ENCODE results near the gene CSAD.

CSAD gene

DNA sequence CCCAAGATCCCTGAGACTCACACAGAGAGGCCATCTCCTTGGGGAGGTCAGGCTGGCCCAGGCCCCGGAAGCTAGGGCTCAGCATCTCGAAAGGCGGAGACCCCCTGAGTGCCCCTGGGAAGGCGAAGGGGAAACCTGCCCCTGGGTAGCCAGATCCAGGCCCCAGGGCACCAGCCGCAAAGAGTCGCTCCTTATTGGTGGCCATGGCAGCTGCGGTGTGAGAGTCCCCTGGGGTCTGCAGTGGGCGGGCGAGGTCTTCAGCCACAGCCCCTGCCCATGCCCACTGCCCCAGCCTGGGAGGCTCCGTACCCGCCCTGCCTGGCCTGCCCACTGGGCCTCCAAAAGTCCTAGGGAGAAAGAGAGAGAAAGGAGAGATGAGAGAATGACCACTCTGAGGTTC lies 46.6 kb upstream of the CSAD start:
- Histone ChIP-seq H4K91ac (ENCODE audit: low read depth, low read length) (no peak overlapping the region), H3K4me3 (ENCODE audit: low read depth, low read length) (no peak overlapping the region), H3K4me1 (ENCODE audit: control insufficient read depth in 1 of 2, insufficient read depth in 2 of 2, low read length in 2 of 2) (peaks cover 43 to 51% of the 10 kb centered on the region in 2 experiments), H3K4me2 (ENCODE audit: low read length) (no peak overlapping the region), H4K12ac (ENCODE audit: low read depth, low read length) (no peak overlapping the region), H3K9me3 (ENCODE audit: insufficient read depth, low read depth, low read length) (no peaks in the 10 kb centered on the region), H3K79me1 (ENCODE audit: low read length) (peaks cover 29% of the 10 kb centered on the region), H3K36me3 (ENCODE audit: control insufficient read depth in 1 of 2, insufficient read depth in 2 of 2, low read length in 2 of 2) (peaks cover 0 to 4% of the 10 kb centered on the region in 2 experiments), H3K27me3 (ENCODE audit: insufficient read depth, low read length) (no peaks in the 10 kb centered on the region), H3K9ac (ENCODE audit: low read length) (no peak overlapping the region), H2AK5ac (ENCODE audit: low read length) (no peak overlapping the region), H3K27ac (ENCODE audit: low read depth, low read length) (no peak overlapping the region), H2BK12ac (ENCODE audit: low read length) (no peak overlapping the region), H2AFZ (ENCODE audit: insufficient read depth, low read length, poor library complexity) (no peak overlapping the region), H4K8ac (ENCODE audit: low read depth, low read length) (no peak overlapping the region), H3K4ac (ENCODE audit: low read depth, low read length) (no peak overlapping the region), H3K18ac (ENCODE audit: low read length) (no peak overlapping the region), H3K23ac (ENCODE audit: low read length) (no peak overlapping the region), H2BK120ac (ENCODE audit: insufficient read depth, low read length, poor library complexity) (no peak overlapping the region), H3K79me2 (ENCODE audit: control insufficient read depth, insufficient read depth, low read length, poor library complexity) (peaks cover 3% of the 10 kb centered on the region), H3K14ac (ENCODE audit: low read length) (no peak overlapping the region), H2BK5ac (ENCODE audit: low read depth, low read length, poor library complexity) (no peak overlapping the region)
- no CpG with 5 or more reads among the region's 11 CpGs for WGBS (ENCODE audit: extremely low coverage, insufficient coverage, insufficient read length)
- DNase-seq: no peak

- Histone ChIP-seq H3K4me2 (ENCODE audit: low read length) (no peak overlapping the region), H3K4me3 (ENCODE audit: low read depth, low read length) (no peak overlapping the region), H3K36me3 (ENCODE audit: control insufficient read depth in 1 of 2, insufficient read depth in 2 of 2, low read length in 2 of 2) (peaks cover 0 to 4% of the 10 kb centered on the region in 2 experiments), H3K14ac (ENCODE audit: low read length) (no peak overlapping the region), H3K27me3 (ENCODE audit: insufficient read depth, low read length) (no peaks in the 10 kb centered on the region), H2BK12ac (ENCODE audit: low read length) (no peak overlapping the region), H3K23ac (ENCODE audit: low read length) (no peak overlapping the region), H4K12ac (ENCODE audit: low read depth, low read length) (no peak overlapping the region), H3K79me2 (ENCODE audit: control insufficient read depth, insufficient read depth, low read length, poor library complexity) (peaks cover 3% of the 10 kb centered on the region), H4K8ac (ENCODE audit: low read depth, low read length) (no peak overlapping the region), H2AK5ac (ENCODE audit: low read length) (no peak overlapping the region), H3K4ac (ENCODE audit: low read depth, low read length) (no peak overlapping the region), H3K18ac (ENCODE audit: low read length) (no peak overlapping the region), H2BK120ac (ENCODE audit: insufficient read depth, low read length, poor library complexity) (no peak overlapping the region), H3K79me1 (ENCODE audit: low read length) (peaks cover 26% of the 10 kb centered on the region), H4K91ac (ENCODE audit: low read depth, low read length) (no peak overlapping the region), H3K9me3 (ENCODE audit: insufficient read depth, low read depth, low read length) (no peaks in the 10 kb centered on the region), H3K27ac (ENCODE audit: low read depth, low read length) (no peak overlapping the region), H2AFZ (ENCODE audit: insufficient read depth, low read length, poor library complexity) (no peak overlapping the region), H3K4me1 (ENCODE audit: control insufficient read depth in 1 of 2, insufficient read depth in 2 of 2, low read length in 2 of 2) (peaks cover 43 to 51% of the 10 kb centered on the region in 2 experiments), H2BK5ac (ENCODE audit: low read depth, low read length, poor library complexity) (no peak overlapping the region), H3K9ac (ENCODE audit: low read length) (no peak overlapping the region)
- DNase-seq: no peak
- WGBS (ENCODE audit: extremely low coverage, insufficient coverage, insufficient read length): no CpG with 5 or more reads among the region's 4 CpGs
Measured at GRCh38 chr12:53226815-53227214, 46.1 kb upstream of the CSAD start.

- Histone ChIP-seq H3K79me2 (ENCODE audit: control insufficient read depth, insufficient read depth, low read length, poor library complexity) (peaks cover 4% of the 10 kb centered on the region), H2BK120ac (ENCODE audit: insufficient read depth, low read length, poor library complexity) (no peak overlapping the region), H3K4me1 (ENCODE audit: control insufficient read depth in 1 of 2, insufficient read depth in 2 of 2, low read length in 2 of 2) (peaks cover 35 to 41% of the 10 kb centered on the region in 2 experiments), H3K79me1 (ENCODE audit: low read length) (peaks cover 23% of the 10 kb centered on the region), H3K4me3 (ENCODE audit: low read depth, low read length) (no peak overlapping the region), H2AK5ac (ENCODE audit: low read length) (no peak overlapping the region), H4K8ac (ENCODE audit: low read depth, low read length) (no peak overlapping the region), H3K27ac (ENCODE audit: low read depth, low read length) (no peak overlapping the region), H4K12ac (ENCODE audit: low read depth, low read length) (no peak overlapping the region), H3K9me3 (ENCODE audit: insufficient read depth, low read depth, low read length) (no peaks in the 10 kb centered on the region), H3K4ac (ENCODE audit: low read depth, low read length) (no peak overlapping the region), H3K14ac (ENCODE audit: low read length) (no peak overlapping the region), H3K23ac (ENCODE audit: low read length) (peak overlapping the region; percentile 15), H3K9ac (ENCODE audit: low read length) (peak overlapping the region; percentile 11), H4K91ac (ENCODE audit: low read depth, low read length) (no peak overlapping the region), H2AFZ (ENCODE audit: insufficient read depth, low read length, poor library complexity) (no peak overlapping the region), H3K27me3 (ENCODE audit: insufficient read depth, low read length) (no peaks in the 10 kb centered on the region), H3K18ac (ENCODE audit: low read length) (no peak overlapping the region), H2BK5ac (ENCODE audit: low read depth, low read length, poor library complexity) (no peak overlapping the region), H3K36me3 (ENCODE audit: control insufficient read depth in 1 of 2, insufficient read depth in 2 of 2, low read length in 2 of 2) (peaks cover 0 to 4% of the 10 kb centered on the region in 2 experiments), H2BK12ac (ENCODE audit: low read length) (no peak overlapping the region), H3K4me2 (ENCODE audit: low read length) (no peak overlapping the region)
- WGBS (ENCODE audit: extremely low coverage, insufficient coverage, insufficient read length): no CpG with 5 or more reads among the region's 10 CpGs
- DNase-seq: no peak
Measured at GRCh38 chr12:53225635-53226424, 45.1 kb upstream of the CSAD start.

DNA sequence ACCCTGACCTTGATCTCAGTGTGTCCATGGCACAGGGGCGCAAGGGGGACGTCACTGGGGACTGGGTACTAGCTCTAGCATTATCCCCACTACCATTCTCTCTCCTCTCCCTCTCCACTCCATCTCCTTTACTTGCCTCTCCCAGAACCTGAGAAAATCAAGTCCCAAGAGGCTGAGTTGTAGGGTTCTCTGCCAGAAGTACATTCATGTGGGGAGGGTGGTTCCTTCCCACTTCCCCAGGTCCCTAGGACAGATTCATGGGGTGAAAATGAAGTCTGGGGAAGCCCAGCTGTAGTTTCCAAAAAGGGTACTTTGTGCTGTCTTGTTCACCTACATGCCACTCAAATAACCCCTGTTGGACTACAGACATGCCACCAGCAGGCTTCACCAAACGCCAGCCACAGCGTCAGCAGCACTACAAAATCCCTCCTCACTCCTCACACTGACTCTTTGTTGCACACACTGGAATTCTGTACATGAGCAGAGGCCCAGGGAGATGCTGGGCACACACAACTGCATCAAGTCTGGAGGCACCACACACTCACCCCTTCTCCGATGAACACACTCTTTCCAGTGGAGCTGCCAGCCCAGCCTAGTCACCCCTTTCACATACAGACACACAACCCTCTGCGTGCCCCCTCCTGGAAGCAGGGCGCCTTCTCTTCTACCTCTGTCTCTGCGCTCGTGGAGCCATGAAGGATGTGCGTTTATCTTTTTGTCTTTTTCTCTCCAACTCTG lies 44.3 kb upstream of the CSAD start:
- Histone ChIP-seq H3K79me1 (ENCODE audit: low read length) (peaks cover 23% of the 10 kb centered on the region), H2BK5ac (ENCODE audit: low read depth, low read length, poor library complexity) (peak overlapping the region; percentile 8), H2BK120ac (ENCODE audit: insufficient read depth, low read length, poor library complexity) (peak overlapping the region; percentile 3), H3K9ac (ENCODE audit: low read length) (no peak overlapping the region), H3K36me3 (ENCODE audit: control insufficient read depth in 1 of 2, insufficient read depth in 2 of 2, low read length in 2 of 2) (peaks cover 0 to 4% of the 10 kb centered on the region in 2 experiments), H4K12ac (ENCODE audit: low read depth, low read length) (no peak overlapping the region), H3K4ac (ENCODE audit: low read depth, low read length) (no peak overlapping the region), H3K23ac (ENCODE audit: low read length) (no peak overlapping the region), H4K91ac (ENCODE audit: low read depth, low read length) (peak overlapping the region; percentile 53), H3K9me3 (ENCODE audit: insufficient read depth, low read depth, low read length) (no peaks in the 10 kb centered on the region), H3K27me3 (ENCODE audit: insufficient read depth, low read length) (no peaks in the 10 kb centered on the region), H3K4me2 (ENCODE audit: low read length) (no peak overlapping the region), H2AFZ (ENCODE audit: insufficient read depth, low read length, poor library complexity) (peak overlapping the region; percentile 19), H2AK5ac (ENCODE audit: low read length) (peak overlapping the region; percentile 0), H3K27ac (ENCODE audit: low read depth, low read length) (no peak overlapping the region), H3K79me2 (ENCODE audit: control insufficient read depth, insufficient read depth, low read length, poor library complexity) (peaks cover 4% of the 10 kb centered on the region), H4K8ac (ENCODE audit: low read depth, low read length) (peak overlapping the region; percentile 8), H3K4me3 (ENCODE audit: low read depth, low read length) (no peak overlapping the region), H3K18ac (ENCODE audit: low read length) (peak overlapping the region; percentile 18), H2BK12ac (ENCODE audit: low read length) (peak overlapping the region; percentile 21), H3K14ac (ENCODE audit: low read length) (peak overlapping the region; percentile 47), H3K4me1 (ENCODE audit: control insufficient read depth in 1 of 2, insufficient read depth in 2 of 2, low read length in 2 of 2) (peaks cover 34% of the 10 kb centered on the region in 2 experiments)
- no peak for DNase-seq
- WGBS (ENCODE audit: extremely low coverage, insufficient coverage, insufficient read length): no CpG with 5 or more reads among the region's 10 CpGs
